ENCODE results near the gene SPATC1L. TPM values are rescaled to one million over a fixed set of nuclear protein-coding genes. Genes with fewer than 3 reads are reported as not detected.

Gene SPATC1L
- polyA plus RNA-seq, 3 donors = 3.3 to 6.7 (median 5.8) TPM

- H2AFZ ChIP-seq (ENCODE audit: insufficient read depth, low read depth, low read length, poor library complexity, severe bottlenecking) = no peak overlapping the region
- H3K36me3 ChIP-seq (replicated peaks in 1 of 2; ENCODE audit: control insufficient read depth in 1 of 2, insufficient read depth in 2 of 2, low read length in 2 of 2) = no peaks in the 10 kb centered on the region
- Mint-ChIP-seq H3K4me3 (no peak overlapping the region), H3K9me3 (peaks cover 1 to 12% (median 4%) of the 10 kb centered on the region in 7 donors), H3K27me3 (ENCODE audit: low read depth in 3 of 3) (peaks cover 0 to 6% (median 2%) of the 10 kb centered on the region in 3 donors), H3K4me1 (no peaks in the 10 kb centered on the region), H3K36me3 (peaks cover 0 to 3% of the 10 kb centered on the region in 2 donors), H3K27ac (no peak overlapping the region)
- no peaks in the 10 kb centered on the region for H3K4me1 ChIP-seq (ENCODE audit: control insufficient read depth in 1 of 2, insufficient read depth in 2 of 2, low read length in 2 of 2)
- H3K9me3 ChIP-seq (replicated peaks in 1 of 2; ENCODE audit: control insufficient read depth in 1 of 2, insufficient read depth in 1 of 2, low read length in 2 of 2) = peaks cover 0 to 12% of the 10 kb centered on the region in 2 donors
- no peaks in the 10 kb centered on the region for H4K20me1 ChIP-seq (ENCODE audit: insufficient read depth, low read length)
- intact Hi-C loops (cut with micrococcal nuclease) = no loop called here
- H3K4me3 ChIP-seq (replicated peaks in 1 of 3; ENCODE audit: low read depth in 2 of 3, low read length in 3 of 3) = no peak overlapping the region
- no peak overlapping the region for H3K4me2 ChIP-seq (replicated peaks; ENCODE audit: extremely low read depth, low read length, poor library complexity, severe bottlenecking)
- no peak overlapping the region for H3K9ac ChIP-seq (ENCODE audit: insufficient read depth, low read length, poor library complexity, severe bottlenecking)
- TF ChIP-seq CTCF (IDR thresholded peaks at IDR 0.05) = no peak
- DNase-seq = no peak
- no peaks in the 10 kb centered on the region for H3K79me2 ChIP-seq (ENCODE audit: insufficient read depth, low read length)
- no peak overlapping the region for H3K27ac ChIP-seq (ENCODE audit: low read depth in 1 of 2, low read length in 2 of 2)
- H3K27me3 ChIP-seq (ENCODE audit: control insufficient read depth in 2 of 2, insufficient read depth in 2 of 2, low read length in 2 of 2) = no peaks in the 10 kb centered on the region
Observed at GRCh38 chr21:46165098-46165497, 19.2 kb downstream of the SPATC1L start.

- Histone ChIP-seq H3K4me2 (replicated peaks; ENCODE audit: extremely low read depth, low read length, poor library complexity, severe bottlenecking) (no peak overlapping the region), H3K36me3 (replicated peaks in 1 of 2; ENCODE audit: control insufficient read depth in 1 of 2, insufficient read depth in 2 of 2, low read length in 2 of 2) (no peaks in the 10 kb centered on the region), H3K9ac (ENCODE audit: insufficient read depth, low read length, poor library complexity, severe bottlenecking) (no peak overlapping the region), H4K20me1 (ENCODE audit: insufficient read depth, low read length) (no peaks in the 10 kb centered on the region), H2AFZ (ENCODE audit: insufficient read depth, low read depth, low read length, poor library complexity, severe bottlenecking) (no peak overlapping the region), H3K27me3 (ENCODE audit: control insufficient read depth in 2 of 2, insufficient read depth in 2 of 2, low read length in 2 of 2) (no peaks in the 10 kb centered on the region), H3K79me2 (ENCODE audit: insufficient read depth, low read length) (no peaks in the 10 kb centered on the region), H3K4me3 (replicated peaks in 1 of 3; ENCODE audit: low read depth in 2 of 3, low read length in 3 of 3) (no peak overlapping the region), H3K9me3 (replicated peaks in 1 of 2; ENCODE audit: control insufficient read depth in 1 of 2, insufficient read depth in 1 of 2, low read length in 2 of 2) (peaks cover 0 to 12% of the 10 kb centered on the region in 2 donors), H3K4me1 (ENCODE audit: control insufficient read depth in 1 of 2, insufficient read depth in 2 of 2, low read length in 2 of 2) (no peaks in the 10 kb centered on the region), H3K27ac (ENCODE audit: low read depth in 1 of 2, low read length in 2 of 2) (no peak overlapping the region)
- intact Hi-C loops (cut with micrococcal nuclease) = no loop called here
- Mint-ChIP-seq H3K27me3 (ENCODE audit: low read depth in 3 of 3) (peaks cover 0 to 6% (median 2%) of the 10 kb centered on the region in 3 donors), H3K36me3 (peaks cover 0 to 3% of the 10 kb centered on the region in 2 donors), H3K27ac (no peak overlapping the region), H3K4me3 (no peak overlapping the region), H3K4me1 (no peaks in the 10 kb centered on the region), H3K9me3 (peaks cover 1 to 12% (median 4%) of the 10 kb centered on the region in 7 donors)
- TF ChIP-seq CTCF (IDR thresholded peaks at IDR 0.05) = no peak
- no CpG with 5 or more reads among the region's 4 CpGs for WGBS (ENCODE audit: insufficient coverage)
- DNase-seq = no peak
Observed at GRCh38 chr21:46163380-46163779, 20.9 kb downstream of the SPATC1L start.

Measured in CD14-positive monocyte (primary cell).